ENCODE data around the gene GRAMD4. TPM values are rescaled to one million over a fixed set of nuclear protein-coding genes. Genes with fewer than 3 reads are reported as not detected.

GRAMD4 gene
- total RNA-seq, 3 donors from 2014 or later = 28.4 to 85.6 (median 61.0) TPM

DNA sequence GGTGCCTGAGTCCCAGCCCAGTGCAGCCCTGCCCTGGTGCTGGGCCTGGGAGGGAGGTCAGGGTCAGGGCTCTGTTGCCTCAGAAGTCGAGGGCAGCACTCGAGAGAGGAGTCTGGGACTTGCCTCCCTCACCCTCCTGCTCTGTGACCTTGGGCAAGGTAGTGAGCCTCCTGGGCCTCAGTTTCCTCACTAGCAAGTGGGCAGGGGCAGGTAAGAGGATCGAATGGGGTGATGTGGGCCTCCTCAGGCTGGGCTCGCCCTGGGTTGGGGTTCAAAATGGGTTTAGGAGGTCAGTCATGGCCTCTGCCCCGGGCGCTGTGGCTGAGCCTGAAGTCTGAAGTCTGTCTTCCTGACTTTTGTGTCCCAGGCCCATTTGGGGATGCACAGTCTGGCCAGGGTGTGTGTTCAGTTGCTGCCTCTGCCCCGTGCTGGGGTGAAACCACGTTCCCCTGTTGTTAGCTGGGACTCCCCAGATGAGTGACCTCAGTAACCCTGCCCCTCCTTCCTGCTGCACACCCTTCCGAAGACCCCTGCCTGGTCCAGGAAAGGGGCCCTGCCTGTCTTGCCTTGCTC lies 41.8 kb upstream of the GRAMD4 start:
- TF ChIP-seq POLR2AphosphoS5 (IDR thresholded peaks at IDR 0.05) = no peak
- TF ChIP-seq, protein P1, sequence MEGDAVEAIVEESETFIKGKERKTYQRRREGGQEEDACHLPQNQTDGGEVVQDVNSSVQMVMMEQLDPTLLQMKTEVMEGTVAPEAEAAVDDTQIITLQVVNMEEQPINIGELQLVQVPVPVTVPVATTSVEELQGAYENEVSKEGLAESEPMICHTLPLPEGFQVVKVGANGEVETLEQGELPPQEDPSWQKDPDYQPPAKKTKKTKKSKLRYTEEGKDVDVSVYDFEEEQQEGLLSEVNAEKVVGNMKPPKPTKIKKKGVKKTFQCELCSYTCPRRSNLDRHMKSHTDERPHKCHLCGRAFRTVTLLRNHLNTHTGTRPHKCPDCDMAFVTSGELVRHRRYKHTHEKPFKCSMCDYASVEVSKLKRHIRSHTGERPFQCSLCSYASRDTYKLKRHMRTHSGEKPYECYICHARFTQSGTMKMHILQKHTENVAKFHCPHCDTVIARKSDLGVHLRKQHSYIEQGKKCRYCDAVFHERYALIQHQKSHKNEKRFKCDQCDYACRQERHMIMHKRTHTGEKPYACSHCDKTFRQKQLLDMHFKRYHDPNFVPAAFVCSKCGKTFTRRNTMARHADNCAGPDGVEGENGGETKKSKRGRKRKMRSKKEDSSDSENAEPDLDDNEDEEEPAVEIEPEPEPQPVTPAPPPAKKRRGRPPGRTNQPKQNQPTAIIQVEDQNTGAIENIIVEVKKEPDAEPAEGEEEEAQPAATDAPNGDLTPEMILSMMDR (IDR thresholded peaks at IDR 0.05) = no peak
- no peak for TF ChIP-seq POLR2A (IDR thresholded peaks at IDR 0.05)
- peaks cover 13 to 22% of the 10 kb centered on the region in 2 donors for H3K4me1 ChIP-seq

DNA sequence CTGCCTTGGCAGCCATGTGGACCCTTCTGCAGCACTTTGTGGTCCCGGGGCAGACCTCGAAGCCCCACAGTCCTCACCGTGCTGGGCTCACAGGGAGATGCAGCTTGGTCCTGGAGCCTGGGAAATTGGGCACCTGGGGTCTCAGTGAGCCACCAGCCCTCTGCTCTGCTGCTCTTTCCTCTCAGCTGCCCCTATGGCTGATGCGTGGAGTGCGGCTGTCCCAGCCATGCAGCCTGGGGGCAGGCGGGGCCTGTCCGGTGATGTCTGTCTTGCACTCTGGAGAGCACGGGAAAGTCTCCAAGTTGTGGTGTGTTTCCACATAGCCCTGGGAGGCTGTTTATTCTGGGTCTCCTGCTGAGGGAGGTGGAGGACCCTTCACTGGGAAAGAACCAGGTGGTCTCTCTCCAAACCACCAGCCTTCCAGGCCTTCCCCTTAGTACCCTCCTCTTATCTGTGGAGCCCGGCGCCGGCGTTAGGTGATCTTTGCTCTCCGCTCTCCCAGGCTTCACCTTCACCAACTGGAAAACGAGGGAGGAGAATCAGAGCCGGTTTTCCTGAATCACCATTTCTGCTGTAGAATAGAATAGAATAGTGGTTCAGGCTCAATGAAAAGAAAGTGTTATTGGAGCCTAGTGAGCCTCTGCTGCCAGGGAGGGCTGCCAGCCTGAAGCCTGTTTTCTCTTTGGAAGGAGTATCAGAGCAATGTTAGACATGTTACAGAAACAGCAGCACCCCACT lies 41.2 kb upstream of the GRAMD4 start:
- Histone ChIP-seq H3K4me3 (peak overlapping the region in 2 of 3 donors; percentile 68 to 92), H3K4me1 (peaks cover 13 to 22% of the 10 kb centered on the region in 2 donors)
- intact Hi-C loops (cut with DNase I; ENCODE audit: low total_unique reads) = no loop called here

More for the DNA sequence above, 41.8 kb upstream of the GRAMD4 start:
- H3K36me3 ChIP-seq = no peaks in the 10 kb centered on the region
- H3K27me3 ChIP-seq = no peaks in the 10 kb centered on the region
- H3K9me3 ChIP-seq = no peaks in the 10 kb centered on the region
- no peak for DNase-seq (ENCODE audit: low spot score in 2 of 2)
- H3K27ac ChIP-seq = peak overlapping the region; percentile 50 to 89
- intact Hi-C loops (cut with DNase I; ENCODE audit: low total_unique reads) = no loop called here
- peak overlapping the region; percentile 63 to 92 (median 68) for H3K4me3 ChIP-seq

DNA sequence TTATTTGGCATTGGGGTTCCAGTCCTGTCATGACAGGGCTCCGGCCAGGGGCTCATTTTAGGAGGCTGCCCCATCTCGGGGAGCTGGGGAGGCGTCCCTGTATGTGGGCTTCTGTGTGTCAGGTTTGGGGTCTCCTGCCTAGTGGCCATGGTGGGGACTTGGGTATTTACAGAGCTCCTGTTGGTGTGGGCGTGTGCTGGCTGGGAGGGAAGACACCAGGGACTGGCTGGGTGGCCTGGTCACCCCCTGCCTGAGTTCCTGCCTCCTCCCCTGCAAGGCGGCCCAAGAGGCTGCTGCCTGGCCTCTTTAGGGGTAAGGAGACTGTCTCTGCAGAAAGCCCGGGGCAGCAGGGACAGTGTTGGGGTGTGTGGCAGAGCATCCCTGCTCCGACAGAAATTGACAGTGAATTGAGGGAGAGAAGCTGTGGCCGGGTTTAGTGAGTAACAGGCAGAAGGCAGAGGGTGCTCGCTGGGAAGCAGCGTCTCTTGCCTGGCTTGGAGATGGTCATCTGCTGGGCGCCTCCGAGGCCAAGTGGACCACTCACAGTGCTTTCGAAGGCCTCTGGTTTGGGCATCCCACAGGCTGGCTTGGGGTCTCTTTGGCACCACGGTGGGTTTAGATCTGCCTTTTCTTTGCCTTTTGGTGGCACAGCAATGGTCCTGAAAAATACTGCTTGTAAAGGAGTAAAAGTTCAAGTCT lies 40.3 kb upstream of the GRAMD4 start:
- Histone ChIP-seq H3K9me3 (no peaks in the 10 kb centered on the region), H3K4me1 (peaks cover 13 to 16% of the 10 kb centered on the region in 2 donors), H3K27me3 (no peaks in the 10 kb centered on the region), H3K4me3 (no peak overlapping the region), H3K27ac (peak overlapping the region in 1 of 2 donors; percentile 60), H3K36me3 (no peaks in the 10 kb centered on the region)
- intact Hi-C loops (cut with DNase I; ENCODE audit: low total_unique reads) = loop anchor here (10.0 kb wide), 1 partner anchor 95 kb away; no protein-coding TSS in a partner anchor
- no peak for DNase-seq (ENCODE audit: low spot score in 2 of 2)
- no peak for TF ChIP-seq POLR2AphosphoS5 (IDR thresholded peaks at IDR 0.05)
- TF ChIP-seq, protein P1 (IDR thresholded peaks at IDR 0.05) = no peak
- TF ChIP-seq POLR2A (IDR thresholded peaks at IDR 0.05) = no peak

More for the DNA sequence above, 41.2 kb upstream of the GRAMD4 start:
- H3K36me3 ChIP-seq = no peaks in the 10 kb centered on the region
- H3K27ac ChIP-seq = peak overlapping the region; percentile 50 to 89
- no peak for DNase-seq (ENCODE audit: low spot score in 2 of 2)
- no peaks in the 10 kb centered on the region for H3K9me3 ChIP-seq
- H3K27me3 ChIP-seq = no peaks in the 10 kb centered on the region
- TF ChIP-seq POLR2A (IDR thresholded peaks at IDR 0.05) (no peak), POLR2AphosphoS5 (IDR thresholded peaks at IDR 0.05) (no peak)
- TF ChIP-seq, protein P1 (IDR thresholded peaks at IDR 0.05) = no peak

DNA sequence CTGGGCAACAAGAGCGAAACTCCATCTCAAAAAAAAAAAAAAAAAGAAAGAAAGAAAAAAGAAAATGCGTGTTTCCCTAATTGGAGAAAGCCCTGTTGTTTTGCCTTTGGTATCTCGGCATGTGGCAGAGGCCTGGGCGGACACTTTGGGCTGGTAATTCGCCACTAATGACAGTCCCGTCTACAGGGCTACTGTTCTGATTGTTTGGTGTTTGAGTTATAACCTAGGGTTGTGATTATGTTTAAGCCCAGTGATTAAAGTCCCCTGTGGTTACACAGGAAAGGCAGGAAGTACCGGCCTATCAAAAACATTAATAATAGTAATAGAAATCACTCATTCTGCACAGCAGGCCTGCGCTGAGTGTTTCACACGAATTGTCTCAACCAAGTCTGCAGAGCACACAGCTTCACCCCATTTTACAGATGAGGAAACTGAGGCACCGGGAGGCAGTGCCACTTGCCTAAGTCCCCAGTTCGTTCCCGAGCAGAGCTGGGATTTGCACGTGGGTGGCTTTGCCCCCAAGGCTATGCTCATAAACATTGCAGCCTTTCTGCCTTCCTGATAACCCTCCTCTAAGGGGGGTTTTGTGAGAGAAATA lies 39.1 kb upstream of the GRAMD4 start:
- intact Hi-C loops (cut with DNase I; ENCODE audit: low total_unique reads) = loop anchor here (10.0 kb wide), 1 partner anchor 94 kb away; no protein-coding TSS in a partner anchor
- H3K36me3 ChIP-seq = no peaks in the 10 kb centered on the region
- no peaks in the 10 kb centered on the region for H3K9me3 ChIP-seq
- no peak overlapping the region for H3K27ac ChIP-seq
- H3K4me3 ChIP-seq = no peak overlapping the region
- TF ChIP-seq POLR2A (IDR thresholded peaks at IDR 0.05) (no peak), POLR2AphosphoS5 (IDR thresholded peaks at IDR 0.05) (no peak)
- TF ChIP-seq, protein P1 (IDR thresholded peaks at IDR 0.05) = no peak
- peaks cover 10 to 12% of the 10 kb centered on the region in 2 donors for H3K4me1 ChIP-seq
- DNase-seq (ENCODE audit: low spot score in 2 of 2) = no peak
- no peaks in the 10 kb centered on the region for H3K27me3 ChIP-seq

Data from breast epithelium (tissue), 4 donors.